Keratinocyte (primary cell): ENCODE results near the gene EFCAB13.
"Not testable (repeated sequence)": the region's sequence is repeated elsewhere in the genome, so short reads cannot be mapped to it uniquely, and the experiment has no call there.

Source experiments
- CTCF ChIP-seq, 3 experiments: IDR thresholded peaks in 1 of 3; conservative IDR thresholded peaks in 1 of 3; optimal IDR thresholded peaks in 1 of 3; 2 replicates in 2 of 3; 3 replicates in 1 of 3; pipeline versions ENCODE3 to v1.5.1; 2011; ENCODE audit warnings: low read length in 3 of 3, mild to moderate bottlenecking in 3 of 3, moderate library complexity in 2 of 3, control low read depth in 1 of 3, inconsistent platforms in 1 of 3; ENCODE audit not compliant: insufficient read depth in 2 of 3; ENCODE audit errors: extremely low read depth in 1 of 3
- EZH2 ChIP-seq: IDR thresholded peaks from one replicate; pipeline ENCODE4 v1.6.1; 2012; ENCODE audit warnings: inconsistent platforms, mild to moderate bottlenecking, low read length, moderate library complexity

- TF ChIP-seq CTCF (optimal IDR thresholded peaks at IDR 0.05 in 1 of 3, IDR thresholded peaks at IDR 0.05 in 1 of 3, conservative IDR thresholded peaks at IDR 0.05 in 1 of 3; ENCODE audit: extremely low read depth in 1 of 3, insufficient read depth in 2 of 3, low read length in 3 of 3); EZH2: not testable (repeated sequence)
Measured at GRCh38 chr17:47425887-47426635, 102.3 kb downstream of the EFCAB13 start.
